Neural cell (in vitro differentiated cells): ENCODE results near the gene KIT. TPM values are rescaled to one million over a fixed set of nuclear protein-coding genes. Genes with fewer than 3 reads are reported as not detected.

Source experiments
- H2AFZ ChIP-seq: fragments of 200-600, 300-800 bp; sonication (generic), shearing (Covaris generic); 2 replicates; pipeline ENCODE4 v1.6.0; 2014; ENCODE audit warnings: low read depth, mild to moderate bottlenecking, antibody characterized with exemption, low read length, moderate library complexity
- H3F3A ChIP-seq: fragments of 200-600 bp; shearing (Covaris generic); 2 replicates; pipeline ENCODE4 v1.6.1; 2016; ENCODE audit warnings: mild to moderate bottlenecking, moderate library complexity, mixed read lengths, antibody characterized with exemption, low read length; ENCODE audit not compliant: insufficient read depth, poor library complexity, severe bottlenecking
- H3K27ac ChIP-seq: fragments of 200-600, 300-800 bp; sonication (generic), shearing (Covaris generic); 2 replicates; pipeline ENCODE4 v1.5.1; 2014; ENCODE audit warnings: mild to moderate bottlenecking, low read length, moderate library complexity
- H3K27me3 ChIP-seq: fragments of 300-800, 200-600 bp; sonication (generic), shearing (Covaris generic); 2 replicates; pipeline ENCODE4 v1.6.0; 2014; ENCODE audit warnings: mild to moderate bottlenecking, low read depth, low read length, moderate library complexity; ENCODE audit not compliant: insufficient read depth
- H3K36me3 ChIP-seq: fragments of 300-800, 200-600 bp; sonication (generic), shearing (Covaris generic); 2 replicates; pipeline ENCODE4 v1.5.1; 2014; ENCODE audit warnings: mild to moderate bottlenecking, antibody characterized with exemption, low read length, moderate library complexity; ENCODE audit not compliant: insufficient read depth
- H3K4me2 ChIP-seq: fragments of 300-800, 200-600 bp; sonication (generic), shearing (Covaris generic); 2 replicates; pipeline ENCODE4 v1.6.0; 2014; ENCODE audit warnings: mild to moderate bottlenecking, low read length
- H3K4me3 ChIP-seq: fragments of 300-800, 200-600 bp; sonication (generic), shearing (Covaris generic); 2 replicates; pipeline ENCODE4 v1.5.1; 2014; ENCODE audit warnings: mild to moderate bottlenecking, low read length, moderate library complexity
- H3K79me2 ChIP-seq: fragments of 200-600 bp; shearing (Covaris generic); replicated peaks from 2 replicates; pipeline ENCODE4 v1.6.0; 2014; ENCODE audit warnings: mild to moderate bottlenecking, low read length, moderate library complexity; ENCODE audit not compliant: insufficient read depth
- H3K9ac ChIP-seq: fragments of 300-800, 200-600 bp; sonication (generic), shearing (Covaris generic); 2 replicates; pipeline ENCODE4 v1.6.1; 2016; ENCODE audit warnings: mild to moderate bottlenecking, low read length, mixed read lengths
- H3K9me2 ChIP-seq: fragments of 200-600 bp; shearing (Covaris generic); 2 replicates; pipeline ENCODE4 v1.6.1; 2016; ENCODE audit warnings: mild to moderate bottlenecking, low read length, mixed read lengths; ENCODE audit not compliant: insufficient read depth
- H3K9me3 ChIP-seq: fragments of 200-600, 300-800 bp; sonication (generic), shearing (Covaris generic); 2 replicates; pipeline ENCODE4 v1.6.1; 2016; ENCODE audit warnings: mild to moderate bottlenecking, mixed run types, low read length, moderate library complexity, mixed read lengths
- H4K20me1 ChIP-seq: fragments of 200-600 bp; shearing (Covaris generic); 2 replicates; pipeline ENCODE4 v1.6.1; 2016; ENCODE audit warnings: mild to moderate bottlenecking, mixed run types; ENCODE audit not compliant: insufficient read depth
- CTCF ChIP-seq: fragments of 450-650 bp; IDR thresholded peaks from 2 replicates; pipeline ENCODE4 v1.5.1; 2014; ENCODE audit warnings: antibody characterized with exemption, mild to moderate bottlenecking, moderate library complexity; ENCODE audit not compliant: poor library complexity, severe bottlenecking
- EP300 ChIP-seq: fragments of 450-650 bp; conservative IDR thresholded peaks from 2 replicates; pipeline ENCODE4 v1.6.1; 2014; ENCODE audit warnings: antibody characterized with exemption, mild to moderate bottlenecking, moderate library complexity; ENCODE audit not compliant: poor library complexity, severe bottlenecking
- EZH2 ChIP-seq: fragments of 200-600, 300-800 bp; shearing (Covaris generic), sonication (generic); IDR thresholded peaks from 2 replicates; pipeline ENCODE4 v1.6.1; 2014; ENCODE audit warnings: antibody characterized with exemption, low read length, borderline replicate concordance, mild to moderate bottlenecking; ENCODE audit not compliant: insufficient read depth, poor library complexity, severe bottlenecking
- MXI1 ChIP-seq: fragments of 450-650 bp; conservative IDR thresholded peaks from 2 replicates; pipeline ENCODE4 v1.6.1; 2014; ENCODE audit warnings: antibody characterized with exemption, mild to moderate bottlenecking; ENCODE audit not compliant: poor library complexity, severe bottlenecking
- POLR2AphosphoS5 ChIP-seq: IDR thresholded peaks from 2 replicates; pipeline ENCODE4 v1.6.1; 2012
- RAD21 ChIP-seq: fragments of 450-650 bp; conservative IDR thresholded peaks from 2 replicates; pipeline ENCODE4 v1.6.1; 2014; ENCODE audit warnings: antibody characterized with exemption, mild to moderate bottlenecking, moderate library complexity
- REST ChIP-seq: IDR thresholded peaks from 2 replicates; pipeline ENCODE4 v1.6.1; 2012; ENCODE audit warnings: borderline replicate concordance
- SMC3 ChIP-seq: fragments of 450-650 bp; conservative IDR thresholded peaks from 2 replicates; pipeline ENCODE4 v1.6.1; 2014; ENCODE audit warnings: antibody characterized with exemption, mild to moderate bottlenecking, moderate library complexity; ENCODE audit not compliant: poor library complexity
- TAF1 ChIP-seq: IDR thresholded peaks from 2 replicates; pipeline ENCODE4 v1.6.1; 2012; ENCODE audit warnings: low read depth
- polyA plus RNA-seq: library from polyadenylated mRNA; depleted of rRNA; stranded (reverse); fragments of >200 nt; gene quantifications from 2 replicates; pipeline ENCODE4 v1.2.3, GENCODE V29; 2014

The KIT gene
- polyA plus RNA-seq, 1 donor from 2014 or later: 0.95 TPM

GRCh38 chr4:54742636-54743399 is 85.1 kb downstream of the KIT start:
- H2AFZ ChIP-seq: no peak overlapping the region
- no peaks in the 10 kb centered on the region for H3K27me3 ChIP-seq
- H3F3A ChIP-seq: no peaks in the 10 kb centered on the region
- H3K4me2 ChIP-seq: no peak overlapping the region
- H3K36me3 ChIP-seq: no peaks in the 10 kb centered on the region
- H4K20me1 ChIP-seq: no peaks in the 10 kb centered on the region
- H3K4me3 ChIP-seq: no peak overlapping the region
- no peak overlapping the region for H3K27ac ChIP-seq
- no peaks in the 10 kb centered on the region for H3K9me2 ChIP-seq
- TF ChIP-seq EZH2 (no peak), TAF1 (no peak), EP300 (no peak), POLR2AphosphoS5 (no peak), SMC3 (no peak), MXI1 (no peak), RAD21 (no peak), CTCF (no peak), REST (no peak)
- H3K9me3 ChIP-seq: peaks cover 3% of the 10 kb centered on the region
- H3K9ac ChIP-seq: no peak overlapping the region
- no peaks in the 10 kb centered on the region for H3K79me2 ChIP-seq

GRCh38 chr4:54743562-54743961 is 85.8 kb downstream of the KIT start:
- no peaks in the 10 kb centered on the region for H3K27me3 ChIP-seq
- H4K20me1 ChIP-seq: no peaks in the 10 kb centered on the region

More at GRCh38 chr4:54743562-54743961, 85.8 kb downstream of the KIT start:
- H3K36me3 ChIP-seq: no peaks in the 10 kb centered on the region
- H3K4me3 ChIP-seq: no peak overlapping the region
- H2AFZ ChIP-seq: no peak overlapping the region
- H3K9me2 ChIP-seq: no peaks in the 10 kb centered on the region
- peaks cover 3% of the 10 kb centered on the region for H3K9me3 ChIP-seq
- H3K79me2 ChIP-seq: no peaks in the 10 kb centered on the region
- H3K27ac ChIP-seq: no peak overlapping the region
- H3F3A ChIP-seq: no peaks in the 10 kb centered on the region
- no peak for TF ChIP-seq EZH2
- no peak for TF ChIP-seq TAF1
- TF ChIP-seq CTCF: no peak
- no peak for TF ChIP-seq REST
- no peak overlapping the region for H3K9ac ChIP-seq
- H3K4me2 ChIP-seq: no peak overlapping the region
